OCI-LY7 (cell line): Measurements from ENCODE around the gene RELN.

ENCODE experiments used
- EZH2phosphoT487 ChIP-seq: fragments of 200-600 bp; sonication (generic); IDR thresholded peaks from 2 replicates; pipeline ENCODE4 v1.6.1; 2018; ENCODE audit warnings: low read depth, borderline replicate concordance, mild to moderate bottlenecking, mixed run types, antibody characterized with exemption, low read length, moderate library complexity, mixed read lengths
- TF ChIP-seq, protein P1 (sequence below): fragments of 200-600 bp; sonication (generic); conservative IDR thresholded peaks from 2 replicates; pipeline ENCODE4 v1.5.1; 2014; ENCODE audit warnings: mild to moderate bottlenecking, antibody characterized with exemption, low read length, moderate library complexity, mixed read lengths

DNA sequence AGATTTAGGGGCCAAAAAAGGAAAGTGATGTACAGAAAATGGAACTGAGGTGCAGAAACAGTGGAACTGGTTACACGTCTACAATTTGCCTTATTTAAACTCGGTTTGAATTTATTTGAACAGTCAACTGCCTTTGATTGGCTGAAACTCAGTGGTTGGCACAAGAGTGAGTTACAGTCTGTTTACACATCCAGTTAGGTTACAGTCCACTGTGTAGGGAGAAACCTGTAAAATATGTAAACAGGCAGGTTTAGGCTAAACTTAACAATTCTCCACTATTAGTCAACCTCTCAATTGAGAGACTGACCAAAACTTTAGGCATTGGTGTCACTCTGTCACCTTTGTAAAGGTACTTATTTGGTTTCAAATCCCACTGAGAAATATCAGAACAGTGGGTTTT lies 40.3 kb upstream of the RELN start:
- TF ChIP-seq, protein P1, sequence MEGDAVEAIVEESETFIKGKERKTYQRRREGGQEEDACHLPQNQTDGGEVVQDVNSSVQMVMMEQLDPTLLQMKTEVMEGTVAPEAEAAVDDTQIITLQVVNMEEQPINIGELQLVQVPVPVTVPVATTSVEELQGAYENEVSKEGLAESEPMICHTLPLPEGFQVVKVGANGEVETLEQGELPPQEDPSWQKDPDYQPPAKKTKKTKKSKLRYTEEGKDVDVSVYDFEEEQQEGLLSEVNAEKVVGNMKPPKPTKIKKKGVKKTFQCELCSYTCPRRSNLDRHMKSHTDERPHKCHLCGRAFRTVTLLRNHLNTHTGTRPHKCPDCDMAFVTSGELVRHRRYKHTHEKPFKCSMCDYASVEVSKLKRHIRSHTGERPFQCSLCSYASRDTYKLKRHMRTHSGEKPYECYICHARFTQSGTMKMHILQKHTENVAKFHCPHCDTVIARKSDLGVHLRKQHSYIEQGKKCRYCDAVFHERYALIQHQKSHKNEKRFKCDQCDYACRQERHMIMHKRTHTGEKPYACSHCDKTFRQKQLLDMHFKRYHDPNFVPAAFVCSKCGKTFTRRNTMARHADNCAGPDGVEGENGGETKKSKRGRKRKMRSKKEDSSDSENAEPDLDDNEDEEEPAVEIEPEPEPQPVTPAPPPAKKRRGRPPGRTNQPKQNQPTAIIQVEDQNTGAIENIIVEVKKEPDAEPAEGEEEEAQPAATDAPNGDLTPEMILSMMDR, result no peak
- no peak for TF ChIP-seq EZH2phosphoT487
